Smooth muscle cell (in vitro differentiated cells): ENCODE data around the gene NUP93. TPM values are rescaled to one million over a fixed set of nuclear protein-coding genes. Genes with fewer than 3 reads are reported as not detected.
A peak's percentile ranks its signal among the peaks of the same experiment; 100 is the strongest.

Experiments used
- DNase-seq: peaks from one replicate; lab custom pipeline; 2025; ENCODE audit not compliant: unreplicated experiment; lab: John Stamatoyannopoulos, UW
- H2AFZ ChIP-seq: fragments of 200-600 bp; sonication (generic); 2 replicates; pipeline ENCODE4 v1.6.0; 2016; ENCODE audit warnings: antibody characterized with exemption, low read depth, mild to moderate bottlenecking
- H3F3A ChIP-seq: fragments of 200-600 bp; sonication (generic); 2 replicates; pipeline ENCODE4 v1.6.0; 2017; ENCODE audit warnings: antibody characterized with exemption, low read depth
- H3K27ac ChIP-seq: fragments of 200-600 bp; sonication (generic); 2 replicates; pipeline ENCODE4 v1.5.1; 2016; ENCODE audit warnings: low read depth, mild to moderate bottlenecking
- H3K27me3 ChIP-seq: fragments of 200-600 bp; sonication (generic); 2 replicates; pipeline ENCODE4 v1.6.1; 2016; ENCODE audit warnings: low read depth, mild to moderate bottlenecking
- H3K36me3 ChIP-seq: fragments of 200-600 bp; sonication (generic); 2 replicates; pipeline ENCODE4 v1.5.1; 2016; ENCODE audit warnings: low read depth
- H3K4me1 ChIP-seq: fragments of 200-600 bp; sonication (generic); 2 replicates; pipeline ENCODE4 v1.5.1; 2016; ENCODE audit warnings: low read depth
- H3K4me2 ChIP-seq: fragments of 200-600 bp; sonication (generic); 2 replicates; pipeline ENCODE4 v1.6.0; 2016; ENCODE audit warnings: mild to moderate bottlenecking
- H3K4me3 ChIP-seq: fragments of 200-600 bp; sonication (generic); 2 replicates; pipeline ENCODE4 v1.5.1; 2016; ENCODE audit warnings: mild to moderate bottlenecking
- H3K79me2 ChIP-seq: fragments of 200-600 bp; sonication (generic); 2 replicates; pipeline ENCODE4 v1.6.0; 2016; ENCODE audit warnings: low read depth, mild to moderate bottlenecking
- H3K9ac ChIP-seq: fragments of 200-600 bp; sonication (generic); 2 replicates; pipeline ENCODE4 v1.6.0; 2016; ENCODE audit warnings: low read depth
- H3K9me3 ChIP-seq: fragments of 200-600 bp; sonication (generic); replicated peaks from 2 replicates; pipeline ENCODE4 v1.5.1; 2016; ENCODE audit warnings: low read depth
- H4K20me1 ChIP-seq: fragments of 200-600 bp; sonication (generic); 2 replicates; pipeline ENCODE4 v1.6.0; 2016; ENCODE audit warnings: low read depth
- WGBS: methylation state at CpG from one replicate; pipeline ENCODE4 v1.1.7; 2016; ENCODE audit warnings: low lambda C conversion rate; 5-methylcytosine and 5-hydroxymethylcytosine counted together
- polyA plus RNA-seq: library from polyadenylated mRNA; unstranded; fragments of >200 nt; fragmentation: Nextera tagmentation; extraction: Ambion mirVana; gene quantifications from 2 replicates; pipeline ENCODE4 v1.2.1, GENCODE V29; 2016
- total RNA-seq: library from RNA; depleted of rRNA; stranded (reverse); fragments of >200 nt; gene quantifications from 2 replicates; pipeline ENCODE4 v1.2.3, GENCODE V29; 2014
- TF ChIP-seq, protein P1 (sequence below): fragments of 200-600 bp; sonication (generic); IDR thresholded peaks from 2 replicates; pipeline ENCODE4 v1.5.1; 2017; ENCODE audit warnings: borderline replicate concordance, mild to moderate bottlenecking, antibody characterized with exemption; ENCODE audit not compliant: insufficient read depth, poor library complexity, severe bottlenecking

NUP93 gene
- total and polyA plus RNA-seq, 2 experiments from 2014 or later, result 45.6 to 55.8 TPM

DNA sequence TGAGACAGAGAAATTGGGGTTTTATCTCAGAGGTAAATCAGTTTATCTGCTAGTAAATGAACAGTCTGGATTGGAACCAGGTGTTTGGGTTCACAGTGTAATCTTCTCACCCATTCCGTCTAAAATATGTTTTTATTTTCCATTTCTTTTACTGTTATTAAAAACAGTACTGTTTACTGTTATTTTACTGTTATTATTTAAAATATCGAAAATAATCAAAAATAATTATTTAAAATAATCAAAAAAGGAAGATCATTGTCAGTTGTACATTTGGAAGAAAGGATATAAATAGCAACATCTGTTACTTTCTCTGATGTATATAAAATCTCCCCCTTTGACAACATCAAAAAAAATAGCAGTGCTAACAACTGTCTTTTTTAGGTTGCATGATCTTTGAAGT lies 11.5 kb downstream of the NUP93 start:
- TF ChIP-seq, protein P1, sequence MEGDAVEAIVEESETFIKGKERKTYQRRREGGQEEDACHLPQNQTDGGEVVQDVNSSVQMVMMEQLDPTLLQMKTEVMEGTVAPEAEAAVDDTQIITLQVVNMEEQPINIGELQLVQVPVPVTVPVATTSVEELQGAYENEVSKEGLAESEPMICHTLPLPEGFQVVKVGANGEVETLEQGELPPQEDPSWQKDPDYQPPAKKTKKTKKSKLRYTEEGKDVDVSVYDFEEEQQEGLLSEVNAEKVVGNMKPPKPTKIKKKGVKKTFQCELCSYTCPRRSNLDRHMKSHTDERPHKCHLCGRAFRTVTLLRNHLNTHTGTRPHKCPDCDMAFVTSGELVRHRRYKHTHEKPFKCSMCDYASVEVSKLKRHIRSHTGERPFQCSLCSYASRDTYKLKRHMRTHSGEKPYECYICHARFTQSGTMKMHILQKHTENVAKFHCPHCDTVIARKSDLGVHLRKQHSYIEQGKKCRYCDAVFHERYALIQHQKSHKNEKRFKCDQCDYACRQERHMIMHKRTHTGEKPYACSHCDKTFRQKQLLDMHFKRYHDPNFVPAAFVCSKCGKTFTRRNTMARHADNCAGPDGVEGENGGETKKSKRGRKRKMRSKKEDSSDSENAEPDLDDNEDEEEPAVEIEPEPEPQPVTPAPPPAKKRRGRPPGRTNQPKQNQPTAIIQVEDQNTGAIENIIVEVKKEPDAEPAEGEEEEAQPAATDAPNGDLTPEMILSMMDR, result no peak
- Histone ChIP-seq H4K20me1 (peaks cover 30% of the 10 kb centered on the region), H3K4me1 (peaks cover 6% of the 10 kb centered on the region), H3K27ac (peak overlapping the region; percentile 85), H3K27me3 (no peaks in the 10 kb centered on the region), H3K36me3 (no peaks in the 10 kb centered on the region), H3K4me3 (no peak overlapping the region), H2AFZ (no peak overlapping the region), H3K79me2 (peaks cover 52% of the 10 kb centered on the region), H3K9me3 (no peaks in the 10 kb centered on the region), H3K4me2 (no peak overlapping the region), H3K9ac (no peak overlapping the region), H3F3A (no peaks in the 10 kb centered on the region)
- 46% methylated on average over 2 of the region's 2 CpGs for WGBS
- DNase-seq, result no peak

DNA sequence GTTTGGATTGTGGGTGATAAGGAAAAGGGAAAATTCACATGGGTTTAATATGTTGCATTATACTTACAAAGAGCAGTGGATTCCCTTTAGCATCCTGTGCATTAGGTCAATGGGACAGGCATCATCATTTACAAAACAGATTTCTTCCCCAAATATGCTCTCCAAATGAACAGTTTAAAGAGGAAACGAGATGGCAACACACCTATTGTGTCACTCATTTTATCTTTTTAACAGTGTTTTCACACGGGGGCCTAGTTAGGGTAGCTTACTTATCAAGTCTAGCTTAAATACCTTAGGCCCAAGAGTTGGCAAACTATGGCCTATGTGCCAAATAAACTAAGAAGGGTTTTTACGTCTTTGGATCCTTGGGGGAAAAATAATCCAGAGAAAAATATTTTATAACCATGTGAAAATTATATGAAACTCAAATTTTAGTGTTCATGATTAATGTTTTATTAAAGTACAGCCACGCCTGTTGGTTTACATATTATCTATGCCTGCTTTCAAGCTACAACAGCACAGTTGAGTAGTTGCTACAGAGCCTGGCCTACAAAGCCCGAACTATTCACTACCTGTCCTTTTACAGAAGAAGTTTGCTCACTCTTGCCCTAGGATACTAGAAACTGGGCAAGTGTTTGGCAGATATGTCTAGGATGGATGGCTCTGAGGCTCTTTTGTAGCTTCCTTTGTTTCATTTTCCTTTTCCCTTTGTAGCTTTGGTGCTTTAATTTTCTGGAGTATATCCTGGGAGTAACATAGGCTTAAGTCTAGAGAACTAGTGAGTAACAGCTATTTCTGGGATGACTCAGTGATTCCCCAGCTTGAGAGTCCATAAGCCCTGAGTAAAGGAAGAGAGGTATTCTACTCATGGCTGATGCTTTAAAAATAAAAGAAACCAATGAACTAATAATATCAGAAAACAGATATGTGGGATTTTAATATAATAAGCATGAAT lies 12.4 kb downstream of the NUP93 start:
- DNase-seq, result no peak
- WGBS, result 72% methylated on average over 5 of the region's 5 CpGs
- peak overlapping the region; percentile 46 for H3K9ac ChIP-seq

DNA sequence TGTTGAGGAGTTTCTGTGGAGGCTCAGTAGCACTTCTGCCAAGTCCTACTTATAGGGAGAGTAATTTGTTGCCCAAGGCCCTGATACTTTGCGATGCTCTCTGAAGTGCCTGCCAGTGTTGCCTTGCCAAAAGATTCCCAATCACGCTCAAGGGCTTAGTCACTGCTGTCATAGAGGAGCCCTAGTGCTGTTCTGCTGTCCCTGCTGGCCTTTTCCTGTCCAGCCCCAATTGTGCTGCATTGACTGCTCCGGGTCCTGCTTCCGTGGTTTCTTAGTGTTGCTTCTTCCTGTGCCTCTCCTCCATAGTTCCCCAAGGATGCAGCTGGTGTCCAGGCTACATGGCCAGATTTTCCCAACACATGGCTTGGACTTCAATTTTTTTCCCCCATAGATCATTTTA lies 13.9 kb downstream of the NUP93 start:
- Histone ChIP-seq H3K36me3 (no peaks in the 10 kb centered on the region), H3K9me3 (no peaks in the 10 kb centered on the region), H2AFZ (no peak overlapping the region), H3K27me3 (no peaks in the 10 kb centered on the region), H4K20me1 (peaks cover 17% of the 10 kb centered on the region), H3K9ac (no peak overlapping the region), H3K4me1 (peaks cover 6% of the 10 kb centered on the region), H3F3A (no peaks in the 10 kb centered on the region), H3K79me2 (peaks cover 36% of the 10 kb centered on the region), H3K27ac (peak overlapping the region; percentile 85), H3K4me3 (no peak overlapping the region), H3K4me2 (no peak overlapping the region)
- 39% methylated on average over 4 of the region's 4 CpGs for WGBS
- DNase-seq, result no peak
- TF ChIP-seq, protein P1, result no peak

More for the DNA sequence above, 12.4 kb downstream of the NUP93 start:
- peaks cover 25% of the 10 kb centered on the region for H4K20me1 ChIP-seq
- TF ChIP-seq, protein P1, result no peak
- peaks cover 47% of the 10 kb centered on the region for H3K79me2 ChIP-seq
- peak overlapping the region; percentile 85 for H3K27ac ChIP-seq
- H3F3A ChIP-seq, result no peaks in the 10 kb centered on the region
- H3K9me3 ChIP-seq, result no peaks in the 10 kb centered on the region
- H3K36me3 ChIP-seq, result no peaks in the 10 kb centered on the region
- peak overlapping the region; percentile 60 for H2AFZ ChIP-seq
- no peak overlapping the region for H3K4me3 ChIP-seq
- peak overlapping the region; percentile 73 for H3K4me2 ChIP-seq
- H3K27me3 ChIP-seq, result no peaks in the 10 kb centered on the region
- H3K4me1 ChIP-seq, result peaks cover 6% of the 10 kb centered on the region
